Natural killer cell (primary cell): ENCODE data around the gene MTMR3. TPM values are rescaled to one million over a fixed set of nuclear protein-coding genes. Genes with fewer than 3 reads are reported as not detected.

ENCODE experiments used
- ATAC-seq, 3 donors: fragments of 150-1000 bp in 2 of 3; fragments of 200-7000 bp in 1 of 3; cut with Tn5 transposase; 1 replicate in 1 of 3; 2 replicates in 2 of 3; pipeline ENCODE4 v1.10.0; 2021; ENCODE audit warnings: mild to moderate bottlenecking in 2 of 3, moderate library complexity in 2 of 3
- DNase-seq, 2 donors: peaks; one replicate each; pipeline versions ENCODE4 v3.0.0 to v3.0.0-alpha.2; 2013 to 2021; ENCODE audit warnings: mixed read lengths in 1 of 2
- H3K27ac ChIP-seq: one replicate; pipeline ENCODE4 v1.5.1; 2013; ENCODE audit warnings: mild to moderate bottlenecking, low read length
- H3K27me3 ChIP-seq: one replicate; pipeline ENCODE4 v1.6.1; 2013; ENCODE audit warnings: low read length; ENCODE audit not compliant: control insufficient read depth, insufficient read depth
- H3K36me3 ChIP-seq: one replicate; pipeline ENCODE4 v1.6.1; 2013; ENCODE audit warnings: low read length; ENCODE audit not compliant: control insufficient read depth, insufficient read depth
- H3K4me1 ChIP-seq: one replicate; pipeline ENCODE4 v1.6.1; 2013; ENCODE audit warnings: low read length; ENCODE audit not compliant: control insufficient read depth, insufficient read depth
- H3K4me3 ChIP-seq: one replicate; pipeline ENCODE4 v1.5.1; 2013; ENCODE audit warnings: low read length
- H3K9me3 ChIP-seq: one replicate; pipeline ENCODE4 v1.6.1; 2013; ENCODE audit warnings: low read length; ENCODE audit not compliant: control insufficient read depth, insufficient read depth
- H3K27ac Mint-ChIP-seq, 2 donors: one replicate each; pipeline ENCODE4 v1.8.0; 2022; ENCODE audit warnings: mild to moderate bottlenecking in 2 of 2, mixed read lengths in 2 of 2, moderate library complexity in 1 of 2
- H3K27me3 Mint-ChIP-seq, 2 donors: one replicate each; pipeline ENCODE4 v1.8.0; 2022; ENCODE audit warnings: low read depth in 2 of 2, mixed read lengths in 2 of 2
- H3K36me3 Mint-ChIP-seq: one replicate; pipeline ENCODE4 v1.8.0; 2022; ENCODE audit warnings: mixed read lengths
- H3K4me1 Mint-ChIP-seq, 2 donors: one replicate each; pipeline ENCODE4 v1.8.0; 2022; ENCODE audit warnings: mixed read lengths in 2 of 2
- H3K4me3 Mint-ChIP-seq: one replicate; pipeline ENCODE4 v1.8.0; 2022; ENCODE audit warnings: mild to moderate bottlenecking, moderate library complexity, mixed read lengths
- H3K9me3 Mint-ChIP-seq, 2 donors: one replicate each; pipeline ENCODE4 v1.8.0; 2022; ENCODE audit warnings: mixed read lengths in 2 of 2
- WGBS: methylation state at CpG from one replicate; pipeline ENCODE4 v1.1.7; 2013; ENCODE audit warnings: missing lambda C conversion rate; ENCODE audit not compliant: insufficient coverage; 5-methylcytosine and 5-hydroxymethylcytosine counted together
- intact Hi-C: fragments of 100-400 bp; cut with micrococcal nuclease; formaldehyde crosslinking; loops from one replicate; pipeline ENCODE4 v1.14.2; 2022
- total RNA-seq, 4 donors: library from RNA; stranded (reverse); fragments of 120-200 nt in 1 of 4; gene quantifications; one replicate each; pipeline versions ENCODE4 v1.2.3 to v1.2.4, GENCODE V29; 2013 to 2022
- TF ChIP-seq, protein P1 (sequence below): fragments of 200-600 bp; IDR thresholded peaks from one replicate; pipeline ENCODE4 v1.8.0; 2022; ENCODE audit warnings: antibody characterized with exemption

The MTMR3 gene
- total RNA-seq, 3 donors from 2014 or later (not counting 1 experiment from before 2014, with no cell fraction given): 62.1 to 83.4 (median 75.6) TPM

DNA sequence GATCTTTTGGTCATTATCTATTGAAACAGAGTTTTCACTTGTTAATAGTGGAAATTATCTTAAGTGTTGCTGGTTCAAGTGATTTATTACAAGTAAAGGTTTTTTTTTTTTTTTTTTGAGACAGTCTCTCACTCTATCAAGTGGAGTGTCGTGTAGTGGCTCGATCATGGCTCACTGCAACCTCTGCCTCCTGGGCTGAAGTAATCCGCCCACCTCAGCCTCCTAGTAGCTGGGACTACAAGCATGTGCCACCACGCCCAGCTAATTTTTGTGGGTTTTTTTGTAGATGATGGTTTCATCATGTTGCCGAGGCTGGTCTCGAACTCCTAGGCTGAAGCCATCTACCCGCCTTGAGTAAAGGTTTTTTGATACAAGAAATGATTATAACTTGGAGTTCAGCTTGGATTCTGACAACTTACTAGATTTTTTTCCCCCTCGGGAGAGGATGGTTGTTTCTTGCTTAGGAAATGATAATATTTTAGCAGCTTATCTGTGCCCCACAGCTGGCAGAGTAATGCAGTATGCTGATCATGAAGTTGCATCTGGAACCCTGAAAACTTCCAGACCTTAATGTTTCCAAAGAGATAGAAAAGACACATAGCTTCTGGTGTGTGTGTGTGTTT, 68.9 kb downstream of the MTMR3 start:
- H3K36me3 ChIP-seq: no peaks in the 10 kb centered on the region
- H3K4me1 Mint-ChIP-seq: peaks cover 64 to 70% of the 10 kb centered on the region in 2 donors
- no peaks in the 10 kb centered on the region for H3K27me3 Mint-ChIP-seq
- H3K27ac Mint-ChIP-seq: no peak overlapping the region
- no peaks in the 10 kb centered on the region for H3K27me3 ChIP-seq
- H3K4me3 ChIP-seq: no peak overlapping the region
- TF ChIP-seq, protein P1, sequence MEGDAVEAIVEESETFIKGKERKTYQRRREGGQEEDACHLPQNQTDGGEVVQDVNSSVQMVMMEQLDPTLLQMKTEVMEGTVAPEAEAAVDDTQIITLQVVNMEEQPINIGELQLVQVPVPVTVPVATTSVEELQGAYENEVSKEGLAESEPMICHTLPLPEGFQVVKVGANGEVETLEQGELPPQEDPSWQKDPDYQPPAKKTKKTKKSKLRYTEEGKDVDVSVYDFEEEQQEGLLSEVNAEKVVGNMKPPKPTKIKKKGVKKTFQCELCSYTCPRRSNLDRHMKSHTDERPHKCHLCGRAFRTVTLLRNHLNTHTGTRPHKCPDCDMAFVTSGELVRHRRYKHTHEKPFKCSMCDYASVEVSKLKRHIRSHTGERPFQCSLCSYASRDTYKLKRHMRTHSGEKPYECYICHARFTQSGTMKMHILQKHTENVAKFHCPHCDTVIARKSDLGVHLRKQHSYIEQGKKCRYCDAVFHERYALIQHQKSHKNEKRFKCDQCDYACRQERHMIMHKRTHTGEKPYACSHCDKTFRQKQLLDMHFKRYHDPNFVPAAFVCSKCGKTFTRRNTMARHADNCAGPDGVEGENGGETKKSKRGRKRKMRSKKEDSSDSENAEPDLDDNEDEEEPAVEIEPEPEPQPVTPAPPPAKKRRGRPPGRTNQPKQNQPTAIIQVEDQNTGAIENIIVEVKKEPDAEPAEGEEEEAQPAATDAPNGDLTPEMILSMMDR: no peak
- ATAC-seq (no peak), DNase-seq (no peak)
- H3K27ac ChIP-seq: no peak overlapping the region
- intact Hi-C loops: no loop called here
- no peaks in the 10 kb centered on the region for H3K4me1 ChIP-seq
- H3K4me3 Mint-ChIP-seq: no peak overlapping the region
- H3K9me3 ChIP-seq: no peaks in the 10 kb centered on the region
- H3K9me3 Mint-ChIP-seq: no peaks in the 10 kb centered on the region
- H3K36me3 Mint-ChIP-seq: no peaks in the 10 kb centered on the region
- 79% methylated on average over 8 of the region's 8 CpGs for WGBS

DNA sequence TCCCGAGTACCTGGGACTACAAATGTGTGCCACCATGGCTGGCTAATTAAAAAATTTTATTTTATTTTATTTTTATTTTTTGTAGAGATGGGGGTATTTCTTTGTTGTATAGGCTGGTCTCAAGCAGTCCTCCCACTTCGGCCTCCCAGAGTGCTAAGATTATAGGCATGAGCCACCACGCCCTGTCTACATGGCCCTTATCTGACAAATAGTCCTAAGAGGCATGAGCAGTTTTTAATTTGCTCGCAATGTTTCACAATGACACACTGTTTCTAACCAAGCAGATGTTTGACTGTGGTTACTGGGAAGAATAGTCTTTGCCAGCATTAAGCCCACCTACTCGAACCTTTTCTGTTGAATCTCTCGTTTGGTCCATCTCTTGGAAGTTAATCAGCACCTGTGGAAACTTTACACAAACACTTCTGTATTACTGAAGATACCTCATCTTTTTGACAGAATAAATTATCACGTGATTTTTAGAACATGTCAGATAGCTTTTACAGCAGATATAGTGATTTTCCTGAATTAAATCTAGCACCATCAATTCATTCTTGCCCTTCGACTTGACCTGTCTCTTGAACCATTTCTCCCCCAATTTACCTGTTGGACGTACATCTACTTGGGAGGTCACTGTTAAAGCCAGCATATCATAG, 71.4 kb downstream of the MTMR3 start:
- Histone ChIP-seq H3K4me3 (no peak overlapping the region), H3K27ac (no peak overlapping the region), H3K36me3 (no peaks in the 10 kb centered on the region), H3K27me3 (no peaks in the 10 kb centered on the region), H3K4me1 (no peaks in the 10 kb centered on the region), H3K9me3 (no peaks in the 10 kb centered on the region)
- TF ChIP-seq, protein P1: no peak
- no peak overlapping the region for H3K27ac Mint-ChIP-seq
- no peak overlapping the region for H3K4me3 Mint-ChIP-seq
- intact Hi-C loops: no loop called here
- ATAC-seq (no peak), DNase-seq (no peak)
- no peaks in the 10 kb centered on the region for H3K27me3 Mint-ChIP-seq
- H3K9me3 Mint-ChIP-seq: no peaks in the 10 kb centered on the region
- no peaks in the 10 kb centered on the region for H3K36me3 Mint-ChIP-seq
- H3K4me1 Mint-ChIP-seq: peaks cover 46% of the 10 kb centered on the region in 2 donors
- WGBS: 97% methylated on average over 8 of the region's 9 CpGs

DNA sequence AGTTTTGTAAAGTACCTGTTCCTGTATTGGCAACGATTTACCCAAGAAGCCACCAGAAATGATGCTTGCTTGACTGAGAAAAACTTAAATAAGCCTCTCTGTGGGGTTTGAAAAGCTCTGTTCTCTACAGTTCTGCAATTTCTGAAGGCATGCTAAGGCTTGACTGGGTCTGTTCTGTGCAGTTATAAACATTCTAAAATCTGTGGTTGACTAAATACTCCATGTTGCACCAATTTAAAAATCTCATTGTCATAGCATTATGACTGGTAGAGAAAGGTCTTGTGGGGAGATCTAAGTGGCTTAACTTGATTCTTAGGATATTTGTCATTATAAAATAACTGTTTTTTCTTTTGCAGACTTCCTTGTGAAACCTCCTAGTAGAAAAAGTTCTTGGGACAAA, 73.7 kb downstream of the MTMR3 start:
- Mint-ChIP-seq H3K4me3 (no peak overlapping the region), H3K4me1 (peaks cover 29 to 38% of the 10 kb centered on the region in 2 donors), H3K9me3 (no peaks in the 10 kb centered on the region), H3K27me3 (no peaks in the 10 kb centered on the region), H3K36me3 (no peaks in the 10 kb centered on the region), H3K27ac (no peak overlapping the region)
- no peak overlapping the region for H3K27ac ChIP-seq
- H3K9me3 ChIP-seq: no peaks in the 10 kb centered on the region
- H3K4me3 ChIP-seq: no peak overlapping the region
- TF ChIP-seq, protein P1: no peak
- H3K36me3 ChIP-seq: peaks cover under 1% of the 10 kb centered on the region
- no peaks in the 10 kb centered on the region for H3K27me3 ChIP-seq
- 100% methylated on average over 1 of the region's 1 CpG for WGBS
- intact Hi-C loops: no loop called here
- ATAC-seq (no peak), DNase-seq (no peak)
- no peaks in the 10 kb centered on the region for H3K4me1 ChIP-seq
